Effector CD4-positive, alpha-beta T cell (primary cell): ENCODE results near the gene ATF6.

Experiments
- DNase-seq: peaks from one replicate; pipeline ENCODE4 v3.0.0-alpha.2; 2020

Gene ATF6

GRCh38 chr1:162003830-162004215, 237.7 kb downstream of the ATF6 start:
- DNase-seq, result no peak

GRCh38 chr1:162004441-162004950, 238.4 kb downstream of the ATF6 start:
- DNase-seq, result no peak

- DNase-seq, result no peak
Observed at GRCh38 chr1:162006081-162006480, 240.0 kb downstream of the ATF6 start.

GRCh38 chr1:162007466-162007865, 241.3 kb downstream of the ATF6 start:
- no peak for DNase-seq

GRCh38 chr1:162008799-162009198, 242.7 kb downstream of the ATF6 start:
- no peak for DNase-seq

DNA sequence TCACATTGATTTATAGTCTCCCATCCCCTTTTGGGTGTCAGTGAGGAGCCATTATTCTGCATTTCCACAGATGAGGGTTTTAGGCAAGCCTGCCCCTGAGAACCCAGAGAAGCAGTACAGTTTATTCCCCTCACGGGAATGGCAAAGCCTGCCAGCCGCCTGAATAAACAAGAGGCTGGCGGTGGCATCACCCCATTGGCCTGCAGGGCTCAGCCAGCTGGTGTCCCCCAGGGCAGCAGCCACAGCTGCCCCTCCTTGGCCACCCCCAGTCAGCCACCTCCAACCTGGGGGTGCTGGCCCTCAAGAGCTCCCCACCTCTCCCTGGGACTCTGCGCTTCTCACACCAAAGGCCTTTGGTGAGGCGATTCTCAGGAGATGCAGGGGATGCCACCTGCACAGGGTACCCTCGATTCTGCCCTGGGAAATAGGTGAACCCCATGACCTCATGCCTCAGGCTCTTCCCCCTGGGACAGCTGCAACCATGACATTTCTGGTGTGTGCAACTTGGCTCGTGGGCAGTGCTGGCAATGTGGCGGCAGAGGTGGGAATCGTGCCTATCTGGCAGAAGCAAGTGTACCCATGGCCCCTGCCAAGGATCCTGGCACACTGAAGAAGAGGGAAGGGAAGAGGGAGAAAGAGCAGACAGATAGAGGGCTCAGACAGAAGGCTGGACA, 243.5 kb downstream of the ATF6 start:
- DNase-seq, result no peak

DNA sequence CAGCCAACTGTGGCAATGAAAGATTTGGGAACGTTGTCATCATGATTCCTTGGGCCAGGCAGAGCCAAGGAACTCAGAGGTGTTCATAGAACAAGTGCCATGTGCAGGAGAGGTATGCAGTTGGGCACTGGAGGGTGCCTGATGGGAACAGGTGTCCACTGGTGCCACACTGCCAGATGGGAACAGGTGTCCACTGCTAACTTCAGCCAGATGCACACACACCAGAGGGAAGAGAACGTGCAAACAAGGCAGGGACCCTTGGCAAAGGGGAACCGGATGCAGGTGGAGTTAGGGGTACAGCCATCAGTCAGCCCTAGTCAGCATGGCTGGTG, 244.0 kb downstream of the ATF6 start:
- no peak for DNase-seq

DNA sequence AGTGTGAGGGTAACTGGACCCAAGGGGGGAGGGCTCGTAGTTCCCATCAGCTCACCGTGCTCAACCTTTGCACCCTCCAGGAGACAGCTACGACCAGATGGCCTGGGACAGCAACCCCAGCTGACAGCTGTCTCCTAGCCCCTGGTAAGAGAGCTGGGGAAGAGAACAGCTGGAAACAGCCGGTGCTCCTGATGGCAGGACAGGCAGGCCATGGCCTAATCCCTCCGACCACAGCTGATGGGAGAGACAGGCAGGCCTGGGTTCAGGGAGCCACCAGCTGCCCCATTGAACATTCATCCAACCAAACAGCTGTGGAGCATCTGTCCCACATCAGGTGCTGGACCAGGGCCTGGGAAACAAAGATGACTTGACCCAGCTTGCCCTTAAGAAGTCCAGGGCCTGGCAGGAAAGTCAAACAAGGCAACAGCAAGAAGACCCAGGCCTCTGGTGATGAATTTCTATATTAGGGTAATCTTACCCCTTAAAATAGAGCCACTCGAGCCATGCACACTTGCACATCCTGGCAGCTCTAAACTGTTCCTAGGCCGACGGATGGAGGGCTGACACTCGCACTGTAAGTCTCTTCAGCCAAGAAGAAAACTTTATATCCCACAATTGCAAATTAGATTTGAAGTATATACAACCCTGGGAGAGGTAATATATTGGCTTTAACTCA, 245.4 kb downstream of the ATF6 start:
- no peak for DNase-seq

DNA sequence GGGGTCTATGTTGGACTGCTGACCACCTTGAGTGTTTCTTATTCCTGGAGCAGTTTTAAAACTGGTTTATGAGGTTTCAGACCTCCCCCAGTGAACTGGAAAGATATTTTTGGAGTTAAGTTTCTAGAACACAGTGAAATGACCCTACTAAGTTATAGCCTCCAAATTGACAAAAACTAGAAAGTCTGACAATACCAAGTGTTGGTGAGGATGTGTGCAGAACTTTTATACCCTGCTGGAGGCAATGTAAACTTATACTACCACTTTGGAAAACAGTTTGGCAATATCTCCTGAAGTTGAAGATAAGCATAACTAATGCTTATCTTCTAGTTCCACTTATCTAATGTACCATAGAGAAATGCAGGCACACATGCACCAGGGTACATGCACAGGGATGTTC, 247.2 kb downstream of the ATF6 start:
- DNase-seq, result no peak
